OCI-LY7 (cell line): Measurements from ENCODE around the gene UACA.

Source experiments
- EZH2phosphoT487 ChIP-seq: fragments of 200-600 bp; sonication (generic); IDR thresholded peaks from 2 replicates; pipeline ENCODE4 v1.6.1; 2018; ENCODE audit warnings: low read depth, borderline replicate concordance, mild to moderate bottlenecking, mixed run types, antibody characterized with exemption, low read length, moderate library complexity, mixed read lengths
- TF ChIP-seq, protein P1 (sequence below): fragments of 200-600 bp; sonication (generic); conservative IDR thresholded peaks from 2 replicates; pipeline ENCODE4 v1.5.1; 2014; ENCODE audit warnings: mild to moderate bottlenecking, antibody characterized with exemption, low read length, moderate library complexity, mixed read lengths

DNA sequence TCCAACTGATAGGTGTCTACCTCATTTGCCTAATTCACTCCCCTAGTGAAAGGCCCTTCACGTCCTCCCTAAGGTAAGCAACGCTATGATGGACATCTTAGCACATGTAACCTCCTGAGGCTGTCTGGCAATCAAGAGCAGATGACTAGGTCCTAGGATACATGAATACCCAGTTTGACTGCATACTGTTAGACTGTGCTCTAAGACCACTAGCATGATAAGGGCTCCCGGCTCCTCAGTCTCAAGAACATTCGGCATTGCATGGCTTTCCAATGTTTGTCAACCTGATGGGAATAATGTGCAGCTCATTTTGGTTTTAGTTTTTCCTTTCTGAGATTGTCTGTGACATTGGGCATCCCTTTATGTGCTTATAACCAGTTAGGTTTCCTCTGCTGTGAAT, 152.1 kb downstream of the UACA start:
- TF ChIP-seq EZH2phosphoT487, result no peak
- TF ChIP-seq, protein P1, sequence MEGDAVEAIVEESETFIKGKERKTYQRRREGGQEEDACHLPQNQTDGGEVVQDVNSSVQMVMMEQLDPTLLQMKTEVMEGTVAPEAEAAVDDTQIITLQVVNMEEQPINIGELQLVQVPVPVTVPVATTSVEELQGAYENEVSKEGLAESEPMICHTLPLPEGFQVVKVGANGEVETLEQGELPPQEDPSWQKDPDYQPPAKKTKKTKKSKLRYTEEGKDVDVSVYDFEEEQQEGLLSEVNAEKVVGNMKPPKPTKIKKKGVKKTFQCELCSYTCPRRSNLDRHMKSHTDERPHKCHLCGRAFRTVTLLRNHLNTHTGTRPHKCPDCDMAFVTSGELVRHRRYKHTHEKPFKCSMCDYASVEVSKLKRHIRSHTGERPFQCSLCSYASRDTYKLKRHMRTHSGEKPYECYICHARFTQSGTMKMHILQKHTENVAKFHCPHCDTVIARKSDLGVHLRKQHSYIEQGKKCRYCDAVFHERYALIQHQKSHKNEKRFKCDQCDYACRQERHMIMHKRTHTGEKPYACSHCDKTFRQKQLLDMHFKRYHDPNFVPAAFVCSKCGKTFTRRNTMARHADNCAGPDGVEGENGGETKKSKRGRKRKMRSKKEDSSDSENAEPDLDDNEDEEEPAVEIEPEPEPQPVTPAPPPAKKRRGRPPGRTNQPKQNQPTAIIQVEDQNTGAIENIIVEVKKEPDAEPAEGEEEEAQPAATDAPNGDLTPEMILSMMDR, result no peak
